Psoas muscle (tissue), 8 donors: ENCODE data around the gene ELFN1. TPM values are rescaled to one million over a fixed set of nuclear protein-coding genes. Genes with fewer than 3 reads are reported as not detected.

ENCODE experiments used
- ATAC-seq, 4 donors: fragments of 200-7000 bp; cut with Tn5 transposase; one replicate each; pipeline ENCODE4 v1.9.1; 2020; ENCODE audit warnings: moderate library complexity in 3 of 4, mild to moderate bottlenecking in 2 of 4
- DNase-seq, 2 donors: peaks; one replicate each; pipeline ENCODE4 v3.0.0-alpha.2; 2020
- H3K27ac ChIP-seq: fragments of 200-600 bp; one replicate; pipeline ENCODE4 v1.8.0; 2022
- H3K27me3 ChIP-seq, 3 donors: fragments of 200-600 bp in 1 of 3; one replicate each; pipeline versions ENCODE4 v1.6.1 to v1.8.0; 2013 to 2022; ENCODE audit warnings: low read length in 2 of 3, mild to moderate bottlenecking in 2 of 3, moderate library complexity in 1 of 3; ENCODE audit not compliant: insufficient read depth in 3 of 3
- H3K36me3 ChIP-seq, 2 donors: fragments of 200-600 bp in 1 of 2; one replicate each; pipeline versions ENCODE4 v1.6.1 to v1.8.0; 2013 to 2022; ENCODE audit warnings: low read depth in 1 of 2, mild to moderate bottlenecking in 1 of 2, moderate library complexity in 1 of 2; ENCODE audit not compliant: insufficient read depth in 1 of 2
- H3K4me1 ChIP-seq: fragments of 200-600 bp; one replicate; pipeline ENCODE4 v1.8.0; 2022
- H3K4me3 ChIP-seq: fragments of 200-600 bp; one replicate; pipeline ENCODE4 v1.8.0; 2022; ENCODE audit warnings: mild to moderate bottlenecking
- H3K9me3 ChIP-seq: fragments of 200-600 bp; one replicate; pipeline ENCODE4 v1.8.0; 2022
- CTCF ChIP-seq: fragments of 200-600 bp; IDR thresholded peaks from one replicate; pipeline ENCODE4 v1.8.0; 2022; ENCODE audit warnings: antibody characterized with exemption
- WGBS, 3 donors: extraction: QIAGEN DNeasy Blood & Tissue Kit; methylation state at CpG; one replicate each; pipeline versions ENCODE4 v1.1.6 to v1.1.7; 2013; 5-methylcytosine and 5-hydroxymethylcytosine counted together
- intact Hi-C, 2 donors: fragments of 100-400 bp; cut with DNase I; formaldehyde crosslinking; loops; one replicate each; pipeline versions ENCODE4 v1.11.0 to v1.14.2; 2022
- polyA plus RNA-seq, 3 donors: library from polyadenylated mRNA; stranded (reverse); fragments of 200-250 nt; gene quantifications; one replicate each; pipeline ENCODE4 v1.2.3, GENCODE V29; 2013
- total RNA-seq, 4 donors: library from RNA; stranded (reverse); fragmentation: NEBNext Ultra II Directional in 2 of 4; extraction: Animal tissue kit (Norgen Biotek cat#: 25700) in 2 of 4; gene quantifications; one replicate each; pipeline versions ENCODE4 v1.2.1 to v1.2.4, GENCODE V29; 2021 to 2023
- donor health status: healthy with polysubstance abuse.
- donor health status: DM: no; HTN: no; CAD: no; lungs with moderate emphysema.
- donor health status: Bipolar disorder and iron deficiency.
- donor health status: healthy.
- donor health status: DM: yes; HTN: yes; CAD: no.
- donor health status: DM: no; HTN: no; CAD: no.
- donor health status: DM: no; HTN: no; CAD: no.
- donor health status: DM: yes; HTN: yes; CAD: no.

ELFN1 gene
- total and polyA plus RNA-seq, 7 donors = 0.11 to 0.87 (median 0.64) TPM

- DNase-seq = no peak
- peaks cover 7% of the 10 kb centered on the region for H3K4me1 ChIP-seq
- peaks cover 5% of the 10 kb centered on the region for H3K9me3 ChIP-seq
- H3K4me3 ChIP-seq = no peak overlapping the region
- no peak for ATAC-seq
- H3K27me3 ChIP-seq = no peaks in the 10 kb centered on the region
- no peaks in the 10 kb centered on the region for H3K36me3 ChIP-seq
- intact Hi-C loops = no loop called here
- no peak overlapping the region for H3K27ac ChIP-seq
- TF ChIP-seq CTCF = no peak
- WGBS, 3 donors = 92 to 93% (median 92%) methylated on average over 21 of the region's 21 CpGs
Observed at GRCh38 chr7:1724118-1724910, 54.2 kb downstream of the ELFN1 start.

DNA sequence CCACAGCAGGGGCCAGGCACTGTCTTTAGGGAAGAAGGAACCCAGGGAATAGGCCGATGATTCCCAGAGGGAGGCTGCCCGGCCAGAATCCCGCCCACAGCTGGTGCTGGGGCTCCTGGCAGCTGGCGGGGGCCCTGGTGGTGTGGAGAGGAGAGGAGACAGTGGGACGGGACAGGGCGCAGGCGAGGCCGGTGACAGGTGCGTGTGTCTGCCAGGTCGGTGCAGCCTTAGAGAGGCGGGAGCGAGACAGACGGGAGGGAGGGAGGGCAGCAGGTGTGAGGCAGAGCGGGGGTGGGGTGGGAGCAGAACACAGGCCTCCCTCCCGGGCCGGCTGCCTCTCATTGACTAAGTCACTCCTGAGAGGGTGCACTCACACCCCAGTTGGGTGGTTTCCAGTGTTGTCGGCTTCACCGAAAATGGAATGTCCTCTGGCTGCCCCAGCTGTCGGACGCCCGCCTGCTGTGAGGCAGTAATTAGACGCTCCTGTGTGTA, 55.2 kb downstream of the ELFN1 start:
- Histone ChIP-seq H3K9me3 (peaks cover 11% of the 10 kb centered on the region), H3K27me3 (no peaks in the 10 kb centered on the region), H3K27ac (peak overlapping the region; percentile 61), H3K4me1 (peaks cover 7% of the 10 kb centered on the region), H3K4me3 (no peak overlapping the region), H3K36me3 (no peaks in the 10 kb centered on the region)
- ATAC-seq = peak; percentile 80 to 93 (median 92)
- TF ChIP-seq CTCF = no peak
- 20 to 36% (median 26%) methylated on average over 20 to 22 of the region's 22 CpGs for WGBS, 3 donors
- peak; percentile 39 to 92 for DNase-seq
- intact Hi-C loops = no loop called here

DNA sequence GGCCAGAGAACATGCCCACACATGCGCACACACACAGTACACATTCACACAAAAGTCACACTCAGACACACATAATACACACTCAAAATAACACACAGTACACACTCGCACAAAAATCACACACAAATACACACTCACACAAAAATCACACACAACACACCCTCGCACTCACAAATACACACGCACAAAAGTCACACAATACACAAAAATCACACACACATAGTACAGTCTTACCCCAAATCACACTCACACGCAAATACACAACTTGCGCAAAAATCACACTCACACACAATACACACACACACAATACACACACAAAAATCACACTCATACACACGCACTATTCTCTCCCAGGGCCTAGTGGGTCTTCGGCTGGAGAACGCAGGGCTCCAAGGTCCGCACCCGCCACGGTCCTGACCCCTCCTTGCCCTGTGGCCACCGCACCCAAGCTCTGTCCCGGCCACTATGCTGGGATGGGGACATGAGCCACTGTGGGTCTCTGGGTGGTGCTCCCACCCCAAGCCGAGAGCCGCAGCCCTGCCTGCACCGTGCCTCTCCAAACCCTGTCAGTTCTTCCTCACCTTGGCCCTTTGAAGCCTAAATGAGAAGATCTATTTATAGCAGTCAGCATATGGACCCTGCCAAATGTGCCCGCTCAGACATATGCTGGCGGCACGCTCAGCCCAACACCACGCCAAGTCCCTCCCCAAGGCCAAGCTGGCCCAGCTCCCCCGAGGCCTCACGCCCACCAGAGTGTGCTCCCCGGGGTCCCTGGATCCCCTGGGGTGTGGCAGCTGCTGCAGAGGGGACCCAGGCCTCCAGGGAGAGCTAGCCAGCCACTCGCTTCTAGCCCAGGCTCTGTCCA, 55.9 kb downstream of the ELFN1 start:
- Histone ChIP-seq H3K9me3 (peaks cover 14% of the 10 kb centered on the region), H3K4me1 (peaks cover 7% of the 10 kb centered on the region), H3K27ac (no peak overlapping the region), H3K4me3 (no peak overlapping the region), H3K27me3 (no peaks in the 10 kb centered on the region), H3K36me3 (no peaks in the 10 kb centered on the region)
- no peak for TF ChIP-seq CTCF
- DNase-seq = peak in 1 of 2 donors; percentile 8
- peak; percentile 10 to 70 (median 46) for ATAC-seq
- intact Hi-C loops = no loop called here
- WGBS, 3 donors = 42 to 47% (median 44%) methylated on average over 25 of the region's 25 CpGs

DNA sequence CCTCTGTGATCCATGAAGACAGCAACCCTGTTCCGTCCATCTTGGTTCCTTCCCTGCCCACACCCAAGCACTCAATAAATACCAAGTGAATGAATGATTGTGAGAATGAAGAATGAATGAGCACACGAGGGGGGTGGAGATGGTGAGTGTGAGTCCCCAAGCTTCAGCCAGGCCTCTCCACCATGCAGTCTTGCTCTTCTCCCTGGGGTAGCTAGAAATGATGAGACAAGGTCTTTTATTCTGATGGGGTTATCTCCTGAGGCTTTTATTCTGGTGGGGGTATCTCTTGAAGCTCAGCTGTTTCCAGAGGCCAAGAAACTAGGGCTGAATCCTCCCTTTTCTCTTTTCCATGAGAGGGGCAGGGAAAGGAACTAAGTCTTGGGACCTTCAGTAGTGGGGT, 57.0 kb downstream of the ELFN1 start:
- Histone ChIP-seq H3K4me1 (peaks cover 7% of the 10 kb centered on the region), H3K36me3 (no peaks in the 10 kb centered on the region), H3K4me3 (no peak overlapping the region), H3K27ac (no peak overlapping the region), H3K27me3 (no peaks in the 10 kb centered on the region), H3K9me3 (peaks cover 14% of the 10 kb centered on the region)
- no peak for ATAC-seq
- DNase-seq = no peak
- no peak for TF ChIP-seq CTCF
- WGBS, 3 donors = 88 to 100% (median 98%) methylated on average over 2 of the region's 2 CpGs
- intact Hi-C loops = no loop called here
